Measurements from ENCODE around the gene KHDC3L. TPM values are rescaled to one million over a fixed set of nuclear protein-coding genes. Genes with fewer than 3 reads are reported as not detected.

Gene KHDC3L
- total RNA-seq, 1 experiment from 2014 or later: 0.22 TPM

DNA sequence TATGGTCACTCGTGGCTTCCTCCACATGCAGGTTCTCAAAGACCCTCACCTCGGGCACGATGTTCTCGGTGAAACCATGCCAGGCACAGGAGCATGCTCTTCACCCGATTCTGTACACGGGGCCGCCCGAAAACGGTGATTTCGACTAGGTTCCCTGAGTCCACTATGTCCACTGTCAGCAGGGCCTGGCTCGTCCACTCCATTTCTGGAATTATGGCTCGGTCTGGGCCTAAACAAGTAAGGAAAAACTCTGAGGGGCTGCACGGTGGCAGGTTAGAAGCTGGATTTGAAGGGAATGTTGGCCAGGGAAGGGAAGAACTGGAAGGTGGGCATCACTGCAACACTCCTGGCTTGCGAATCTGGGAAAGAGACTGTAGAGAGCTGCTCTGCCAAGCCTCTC is 6.7 kb downstream of the KHDC3L start:
- Histone ChIP-seq H2BK15ac (ENCODE audit: low read depth, low read length) (no peak overlapping the region), H4K20me1 (ENCODE audit: control insufficient read depth, insufficient read depth, insufficient read length) (no peaks in the 10 kb centered on the region), H3K4ac (ENCODE audit: low read depth, low read length) (no peak overlapping the region), H3K9me3 (ENCODE audit: control insufficient read depth, low read depth, low read length) (no peaks in the 10 kb centered on the region), H3K18ac (ENCODE audit: insufficient read length, low read depth, low read length) (no peak overlapping the region), H3K27ac (ENCODE audit: insufficient read length, low read depth, low read length) (no peak overlapping the region), H3K23me2 (ENCODE audit: insufficient read length, low read depth, low read length, poor library complexity, severe bottlenecking) (no peaks in the 10 kb centered on the region), H4K91ac (ENCODE audit: insufficient read length, low read depth, low read length) (no peak overlapping the region), H3K79me2 (ENCODE audit: insufficient read depth, low read length) (no peaks in the 10 kb centered on the region), H4K8ac (replicated peaks; ENCODE audit: insufficient read length, low read depth, low read length) (no peak overlapping the region), H3K79me1 (ENCODE audit: insufficient read depth, low read depth, low read length, poor library complexity, severe bottlenecking) (no peaks in the 10 kb centered on the region), H3T11ph (ENCODE audit: low read length) (no peak overlapping the region), H3K23ac (ENCODE audit: insufficient read length, low read depth, low read length) (no peak overlapping the region), H3K4me1 (ENCODE audit: insufficient read depth, low read length) (peaks cover 2% of the 10 kb centered on the region; the same call in 1 of the 2 replicates), H2AFZ (ENCODE audit: low read length) (no peak overlapping the region), H2BK20ac (ENCODE audit: low read depth, low read length, poor library complexity, severe bottlenecking) (no peak overlapping the region), H4K5ac (ENCODE audit: insufficient read length, low read depth, low read length) (no peak overlapping the region), H2BK120ac (ENCODE audit: low read depth, low read length, poor library complexity, severe bottlenecking) (no peak overlapping the region), H3K56ac (ENCODE audit: insufficient read length, low read depth, low read length) (no peak overlapping the region), H3K27me3 (ENCODE audit: insufficient read depth, low read length) (no peaks in the 10 kb centered on the region), H2AK5ac (ENCODE audit: insufficient read length, low read length) (no peak overlapping the region), H3K14ac (ENCODE audit: insufficient read depth, low read length) (no peak overlapping the region), H2BK12ac (ENCODE audit: insufficient read length, low read depth, low read length) (no peak overlapping the region), H2BK5ac (ENCODE audit: insufficient read length, low read length) (no peak overlapping the region), H3K4me2 (ENCODE audit: insufficient read depth, insufficient read length, low read length) (no peak overlapping the region), H3K9ac (ENCODE audit: extremely low read depth, insufficient read length, low read length) (no peak overlapping the region)
- DNase-seq: no peak
- Mint-ChIP-seq H3K36me3 (ENCODE audit: insufficient read depth in 1 of 3, low read depth in 3 of 3) (peaks cover 0 to 2% (median 0%) of the 10 kb centered on the region in 3 experiments; a peak in 2 of 7 replicates), H3K4me3 (no peak overlapping the region), H3K27ac (no peak overlapping the region), H3K27me3 (ENCODE audit: low read depth) (peaks cover 2% of the 10 kb centered on the region; the same call in 1 of the 2 replicates), H3K9me3 (peaks cover 0 to 14% of the 10 kb centered on the region in 2 experiments; a peak in 3 of 5 replicates), H3K4me1 (peaks cover 10 to 13% of the 10 kb centered on the region in 2 experiments)
- WGBS (ENCODE audit: extremely low coverage, insufficient read length, low lambda C conversion rate): no CpG with 5 or more reads among the region's 14 CpGs
- TF ChIP-seq, protein P1, sequence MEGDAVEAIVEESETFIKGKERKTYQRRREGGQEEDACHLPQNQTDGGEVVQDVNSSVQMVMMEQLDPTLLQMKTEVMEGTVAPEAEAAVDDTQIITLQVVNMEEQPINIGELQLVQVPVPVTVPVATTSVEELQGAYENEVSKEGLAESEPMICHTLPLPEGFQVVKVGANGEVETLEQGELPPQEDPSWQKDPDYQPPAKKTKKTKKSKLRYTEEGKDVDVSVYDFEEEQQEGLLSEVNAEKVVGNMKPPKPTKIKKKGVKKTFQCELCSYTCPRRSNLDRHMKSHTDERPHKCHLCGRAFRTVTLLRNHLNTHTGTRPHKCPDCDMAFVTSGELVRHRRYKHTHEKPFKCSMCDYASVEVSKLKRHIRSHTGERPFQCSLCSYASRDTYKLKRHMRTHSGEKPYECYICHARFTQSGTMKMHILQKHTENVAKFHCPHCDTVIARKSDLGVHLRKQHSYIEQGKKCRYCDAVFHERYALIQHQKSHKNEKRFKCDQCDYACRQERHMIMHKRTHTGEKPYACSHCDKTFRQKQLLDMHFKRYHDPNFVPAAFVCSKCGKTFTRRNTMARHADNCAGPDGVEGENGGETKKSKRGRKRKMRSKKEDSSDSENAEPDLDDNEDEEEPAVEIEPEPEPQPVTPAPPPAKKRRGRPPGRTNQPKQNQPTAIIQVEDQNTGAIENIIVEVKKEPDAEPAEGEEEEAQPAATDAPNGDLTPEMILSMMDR (conservative IDR thresholded peaks at IDR 0.05): no peak
